NCI-H2107 (cell line): ENCODE data around the gene TCIRG1.

Experiments
- DNase-seq: peaks from one replicate; lab custom pipeline; 2025; lab: John Stamatoyannopoulos, UW

TCIRG1 gene

DNA sequence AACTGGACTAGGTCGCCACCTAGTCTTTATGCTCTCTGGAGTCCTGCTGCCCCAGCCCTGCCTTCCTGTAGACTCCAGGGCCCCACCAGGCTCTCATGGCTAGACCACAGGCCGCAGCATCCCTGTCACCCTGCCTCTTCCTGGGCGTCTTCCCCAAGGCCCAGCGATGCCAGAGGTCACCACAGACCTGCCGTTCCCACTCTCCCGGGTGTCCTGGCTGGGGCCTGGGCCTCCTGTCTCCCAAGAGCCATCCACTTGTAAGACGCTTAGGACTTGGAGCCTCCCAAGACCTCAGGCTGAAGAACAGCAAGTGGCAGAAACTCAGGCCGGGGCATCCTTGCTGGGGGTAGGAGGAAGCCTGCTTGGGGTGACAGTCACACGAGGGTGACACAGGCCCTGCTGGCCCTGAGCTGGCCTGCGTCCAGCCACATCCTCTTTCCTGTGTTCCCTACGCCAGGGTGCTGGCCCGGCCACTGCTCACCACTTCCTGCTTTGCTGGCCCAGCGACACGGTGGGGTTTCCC lies 2.0 kb upstream of the TCIRG1 start:
- no peak for DNase-seq

DNA sequence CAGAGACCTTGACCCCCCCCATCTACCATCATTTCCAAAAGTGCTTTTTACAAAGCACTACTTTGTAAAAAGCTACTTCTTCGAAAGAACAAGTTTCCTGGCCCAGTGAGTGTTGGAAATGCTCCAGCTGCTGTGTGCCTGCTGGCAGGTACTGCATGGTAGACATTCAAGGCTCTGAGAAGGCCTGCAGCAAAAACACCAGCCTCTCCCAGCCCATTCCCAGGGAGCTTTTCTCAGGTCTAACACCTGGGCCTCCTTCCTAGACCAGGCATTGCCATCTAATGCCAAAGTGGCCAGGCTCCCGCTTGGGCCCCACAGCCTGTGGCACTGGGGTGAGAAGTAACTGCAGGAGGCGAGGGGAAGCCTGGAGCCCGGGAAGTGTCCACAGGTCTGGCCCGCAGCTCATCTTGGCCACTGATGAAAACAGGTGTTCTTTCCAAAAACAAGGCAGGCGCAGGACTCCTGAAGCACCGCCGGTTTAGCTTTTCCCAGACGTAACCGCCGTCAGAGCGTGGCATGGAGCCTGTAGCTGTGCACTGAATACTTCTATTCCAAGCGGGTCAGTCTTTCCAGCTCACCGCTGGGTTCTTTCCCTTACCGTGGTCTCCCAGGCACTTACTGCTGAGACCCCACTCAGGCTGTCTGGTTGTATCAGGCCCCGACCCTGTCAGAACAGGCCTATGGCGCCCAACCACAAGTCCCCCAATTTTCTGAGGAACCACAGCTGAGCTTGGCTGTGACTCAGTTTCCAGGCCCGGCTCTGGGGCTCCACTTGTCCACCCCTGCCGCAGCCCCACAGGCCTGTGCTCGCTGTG lies 1.2 kb upstream of the TCIRG1 start:
- no peak for DNase-seq

DNA sequence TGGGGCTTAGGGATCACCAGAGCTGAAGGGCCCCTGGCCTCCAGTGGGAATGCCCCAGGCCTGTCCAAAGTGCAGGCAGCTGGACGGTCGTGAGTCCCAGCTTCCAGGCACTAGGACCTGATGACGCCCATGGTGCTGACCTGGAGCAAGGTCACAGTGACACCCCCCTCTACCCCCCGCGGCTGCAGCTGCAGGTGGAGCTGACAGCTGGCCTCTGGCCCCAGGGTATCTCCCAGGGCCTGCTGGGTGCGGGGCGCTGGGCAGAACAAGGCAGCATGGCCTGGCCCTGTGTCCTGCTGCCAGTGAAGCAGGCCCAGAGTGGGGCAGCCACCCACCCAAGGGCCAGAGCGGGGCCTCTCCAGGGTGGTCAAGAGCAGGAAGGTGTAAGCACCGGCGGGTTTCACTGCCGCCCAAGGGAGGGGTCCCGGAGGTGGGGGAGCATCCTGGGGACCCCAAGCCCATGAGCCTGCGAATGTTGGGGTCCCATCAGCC lies 553 bp upstream of the TCIRG1 start:
- no peak for DNase-seq

DNA sequence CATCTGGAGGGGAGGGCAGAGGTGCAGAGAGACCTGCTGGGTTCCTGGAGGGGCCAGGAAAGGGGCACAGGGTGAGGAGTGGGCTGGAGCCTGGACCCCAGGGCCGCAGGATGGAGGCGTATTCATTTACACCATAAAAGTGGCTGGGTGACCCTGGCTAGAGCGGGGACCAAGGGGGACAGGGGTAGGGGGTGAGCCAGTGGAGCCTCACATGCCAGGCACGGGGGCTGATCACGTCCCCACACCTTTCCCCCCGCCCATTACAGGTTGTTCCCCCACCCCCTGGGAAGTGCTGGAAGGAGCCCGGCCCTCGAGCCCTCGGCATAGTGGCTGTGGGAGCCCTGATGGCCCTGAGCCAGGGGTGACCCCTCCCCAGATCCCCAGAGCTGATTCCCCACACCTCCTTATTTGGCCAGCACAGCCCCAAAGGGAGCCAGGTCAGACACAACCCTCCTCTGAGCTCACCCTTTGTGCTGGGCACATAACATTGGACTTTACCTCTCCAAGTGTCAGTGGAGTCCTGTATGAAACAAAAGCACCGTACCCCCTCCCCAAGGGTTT lies 781 bp downstream of the TCIRG1 start:
- no peak for DNase-seq

DNA sequence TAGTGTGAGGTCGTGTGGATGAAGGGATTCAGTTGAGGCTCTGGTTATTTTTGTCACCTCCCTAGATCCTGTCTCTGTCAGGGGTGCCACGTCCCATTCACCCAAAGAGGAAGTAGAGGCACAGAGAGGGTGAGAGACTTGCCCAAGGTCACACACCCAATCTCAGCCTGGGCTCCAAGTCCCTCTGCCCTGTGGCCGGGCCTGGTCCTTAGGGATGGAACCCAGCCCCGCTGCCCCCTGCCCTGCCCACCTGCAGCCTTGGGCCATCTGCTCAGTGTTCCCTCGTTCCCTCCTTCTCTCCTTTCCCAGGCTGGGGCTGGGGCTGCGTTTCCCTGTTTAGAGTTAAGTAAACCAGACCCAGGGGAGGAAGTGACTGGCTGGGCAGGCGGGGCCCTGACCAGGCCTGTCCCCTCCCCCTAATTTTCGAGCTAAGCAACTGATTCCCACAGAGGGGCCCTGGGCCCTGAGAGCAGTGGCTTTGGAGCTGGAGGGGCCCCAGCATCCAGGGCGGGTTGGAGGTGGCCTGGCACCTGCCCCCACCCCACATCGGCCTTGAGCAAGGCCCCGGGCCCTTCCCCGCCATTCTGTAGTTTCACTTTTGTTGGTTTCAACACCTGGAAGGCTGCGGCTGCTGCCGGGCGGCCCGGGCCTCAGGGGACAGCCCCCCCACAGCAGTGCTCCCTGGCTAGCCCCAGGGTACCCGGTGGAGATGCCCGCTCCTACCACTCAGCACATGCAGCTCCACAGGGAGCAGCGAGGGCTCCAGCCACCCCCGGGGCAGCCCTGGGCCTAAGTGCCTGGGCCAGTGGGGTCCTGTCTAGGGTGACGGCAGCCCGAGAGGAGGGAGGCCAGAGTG lies 1.5 kb downstream of the TCIRG1 start:
- DNase-seq, result peak; percentile 15

DNA sequence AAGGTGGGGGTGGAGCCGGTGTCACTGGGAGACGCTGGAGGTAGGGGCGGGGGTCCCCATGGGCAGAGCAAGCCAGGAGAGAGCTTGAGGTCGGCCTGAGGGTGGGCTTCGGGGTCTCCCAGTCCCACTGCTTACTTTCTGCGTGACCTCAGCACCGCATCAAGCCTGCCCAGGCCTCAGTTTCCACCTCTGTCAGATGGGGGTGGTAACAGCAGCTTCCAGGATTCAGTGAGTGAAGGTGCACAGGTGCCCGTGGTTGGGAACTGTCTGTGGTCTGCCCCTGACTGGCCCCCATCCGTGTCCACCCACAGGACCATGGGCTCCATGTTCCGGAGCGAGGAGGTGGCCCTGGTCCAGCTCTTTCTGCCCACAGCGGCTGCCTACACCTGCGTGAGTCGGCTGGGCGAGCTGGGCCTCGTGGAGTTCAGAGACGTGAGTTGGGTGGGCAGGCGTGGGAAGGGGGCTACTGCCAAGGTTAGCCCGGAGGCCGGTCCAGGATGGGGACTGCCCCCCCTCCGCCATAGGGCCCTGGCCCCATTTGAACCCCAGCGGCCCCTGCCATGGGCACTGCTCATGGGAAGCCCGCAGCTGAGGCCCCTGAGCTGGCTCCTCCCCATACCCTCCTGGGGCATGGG lies 2.2 kb downstream of the TCIRG1 start:
- DNase-seq, result no peak

DNA sequence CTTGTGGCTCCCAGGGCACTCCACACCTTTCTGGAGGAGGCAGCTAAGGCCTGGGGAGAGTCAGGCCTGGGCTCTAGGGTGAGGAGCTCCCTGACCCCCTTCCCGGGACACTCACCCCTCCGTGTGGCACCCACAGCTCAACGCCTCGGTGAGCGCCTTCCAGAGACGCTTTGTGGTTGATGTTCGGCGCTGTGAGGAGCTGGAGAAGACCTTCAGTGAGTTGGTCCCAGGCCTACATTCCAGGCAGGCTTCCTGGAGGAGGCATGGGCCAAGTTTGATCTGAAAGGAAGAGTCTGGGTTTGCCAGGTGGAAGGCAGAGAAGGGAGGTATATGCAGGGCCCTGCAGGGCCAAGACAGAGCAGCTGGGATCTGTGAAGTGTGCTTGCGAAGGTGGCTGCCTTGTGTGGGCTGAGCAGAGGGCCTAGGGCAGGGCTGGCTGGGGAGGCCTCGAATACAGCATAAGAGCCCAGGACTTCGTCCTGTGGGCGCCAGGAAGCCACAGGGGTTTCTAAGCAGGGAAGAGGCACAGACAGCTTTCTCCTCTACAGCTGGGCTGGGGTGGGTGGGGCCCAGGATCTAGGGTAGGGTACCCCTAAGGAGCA lies 2.9 kb downstream of the TCIRG1 start:
- no peak for DNase-seq

DNA sequence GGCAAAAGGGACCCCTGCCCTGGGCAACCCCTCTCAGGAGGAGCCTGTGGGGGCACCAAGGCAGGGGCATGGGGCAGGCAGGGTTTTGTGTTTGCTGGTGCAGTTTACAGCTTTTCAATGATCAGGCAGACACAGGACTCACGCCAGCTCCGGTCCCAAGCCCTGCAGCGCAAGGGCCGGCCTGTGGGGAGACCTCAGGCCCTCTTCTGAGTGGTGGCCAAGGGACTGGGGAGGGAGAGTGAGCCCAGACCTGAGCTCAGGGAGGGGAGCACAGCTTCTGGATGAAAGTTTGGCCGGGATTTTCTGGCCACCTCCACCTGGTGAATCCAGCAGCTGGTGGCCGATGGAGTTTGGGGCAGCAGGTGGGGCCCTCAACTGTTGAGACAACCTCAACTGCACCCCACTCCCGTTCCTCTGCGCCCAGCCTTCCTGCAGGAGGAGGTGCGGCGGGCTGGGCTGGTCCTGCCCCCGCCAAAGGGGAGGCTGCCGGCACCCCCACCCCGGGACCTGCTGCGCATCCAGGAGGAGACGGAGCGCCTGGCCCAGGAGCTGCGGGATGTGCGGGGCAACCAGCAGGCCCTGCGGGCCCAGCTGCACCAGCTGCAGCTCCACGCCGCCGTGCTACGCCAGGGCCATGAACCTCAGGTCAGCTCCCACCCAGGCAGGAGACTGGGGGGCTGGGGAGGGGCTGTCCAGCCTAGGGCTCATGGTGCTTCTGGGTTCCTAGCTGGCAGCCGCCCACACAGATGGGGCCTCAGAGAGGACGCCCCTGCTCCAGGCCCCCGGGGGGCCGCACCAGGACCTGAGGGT lies 3.6 kb downstream of the TCIRG1 start:
- no peak for DNase-seq

DNA sequence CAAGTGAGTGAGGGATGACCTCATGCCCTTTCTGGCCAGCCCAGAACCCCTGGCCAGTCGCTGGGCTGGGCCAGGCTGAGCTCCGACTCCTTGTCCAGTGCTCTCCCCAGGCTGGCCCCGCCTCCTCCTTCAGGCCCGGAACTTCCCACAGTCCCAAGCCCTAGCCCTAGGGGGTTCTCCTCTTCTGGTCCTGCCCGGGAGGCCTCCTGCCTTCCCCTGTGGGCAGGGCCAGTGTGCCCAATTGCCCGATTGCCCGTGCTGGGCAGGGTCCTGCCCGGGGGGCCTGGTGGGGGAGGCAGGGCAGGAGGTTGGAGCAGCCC lies 4.2 kb downstream of the TCIRG1 start:
- DNase-seq, result no peak

DNA sequence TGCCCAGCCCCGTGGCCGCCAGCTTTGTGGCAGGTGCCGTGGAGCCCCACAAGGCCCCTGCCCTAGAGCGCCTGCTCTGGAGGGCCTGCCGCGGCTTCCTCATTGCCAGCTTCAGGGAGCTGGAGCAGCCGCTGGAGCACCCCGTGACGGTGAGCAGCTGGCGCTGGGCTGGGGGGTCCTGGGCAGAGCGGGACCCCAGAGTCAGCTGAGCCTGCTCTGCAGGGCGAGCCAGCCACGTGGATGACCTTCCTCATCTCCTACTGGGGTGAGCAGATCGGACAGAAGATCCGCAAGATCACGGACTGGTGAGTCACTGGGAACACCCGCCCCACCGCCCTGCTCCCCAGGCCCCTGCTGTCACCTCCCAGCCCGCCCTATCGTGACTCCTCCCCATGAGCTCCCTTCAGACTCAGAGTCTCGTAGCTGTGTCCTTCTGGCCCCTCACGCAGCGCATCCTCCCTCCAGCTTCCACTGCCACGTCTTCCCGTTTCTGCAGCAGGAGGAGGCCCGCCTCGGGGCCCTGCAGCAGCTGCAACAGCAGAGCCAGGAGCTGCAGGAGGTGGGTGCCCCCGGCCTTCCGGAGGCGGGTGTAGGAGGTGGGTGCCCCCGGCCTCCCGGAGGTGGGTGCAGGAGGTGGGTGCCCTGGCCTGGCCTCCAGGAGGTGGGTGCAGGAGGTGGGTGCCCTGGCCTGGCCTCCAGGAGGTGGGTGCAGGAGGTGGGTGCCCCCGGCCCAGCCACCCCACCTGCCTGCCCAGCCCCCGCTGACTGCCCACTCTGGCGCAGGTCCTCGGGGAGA lies 4.7 kb downstream of the TCIRG1 start:
- peak; percentile 62 for DNase-seq

DNA sequence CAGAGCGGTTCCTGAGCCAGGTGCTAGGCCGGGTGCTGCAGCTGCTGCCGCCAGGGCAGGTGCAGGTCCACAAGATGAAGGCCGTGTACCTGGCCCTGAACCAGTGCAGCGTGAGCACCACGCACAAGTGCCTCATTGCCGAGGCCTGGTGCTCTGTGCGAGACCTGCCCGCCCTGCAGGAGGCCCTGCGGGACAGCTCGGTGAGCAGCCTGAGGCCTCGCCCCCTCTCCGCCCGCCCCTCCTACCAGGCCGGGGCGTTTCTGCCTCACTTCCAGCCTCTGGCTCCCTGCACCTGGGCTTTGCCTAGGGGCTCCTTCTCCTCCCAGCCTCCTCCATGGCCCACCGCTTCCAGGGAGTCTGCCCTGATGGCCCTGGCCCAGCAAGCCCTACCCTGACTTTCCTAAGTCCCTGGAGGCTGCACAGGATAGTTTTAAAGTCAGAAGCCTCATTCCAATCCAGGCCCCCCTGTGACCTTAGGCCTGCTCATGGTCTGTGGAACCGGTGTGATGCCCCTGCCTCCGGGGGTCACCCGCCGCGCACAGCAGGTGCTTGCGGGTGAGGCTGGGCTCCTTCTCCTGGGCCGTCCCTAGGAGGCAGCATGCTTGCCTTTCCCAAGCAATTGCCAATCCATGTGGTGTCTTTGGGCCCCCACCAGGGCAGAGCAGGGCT lies 5.5 kb downstream of the TCIRG1 start:
- peak; percentile 46 for DNase-seq

DNA sequence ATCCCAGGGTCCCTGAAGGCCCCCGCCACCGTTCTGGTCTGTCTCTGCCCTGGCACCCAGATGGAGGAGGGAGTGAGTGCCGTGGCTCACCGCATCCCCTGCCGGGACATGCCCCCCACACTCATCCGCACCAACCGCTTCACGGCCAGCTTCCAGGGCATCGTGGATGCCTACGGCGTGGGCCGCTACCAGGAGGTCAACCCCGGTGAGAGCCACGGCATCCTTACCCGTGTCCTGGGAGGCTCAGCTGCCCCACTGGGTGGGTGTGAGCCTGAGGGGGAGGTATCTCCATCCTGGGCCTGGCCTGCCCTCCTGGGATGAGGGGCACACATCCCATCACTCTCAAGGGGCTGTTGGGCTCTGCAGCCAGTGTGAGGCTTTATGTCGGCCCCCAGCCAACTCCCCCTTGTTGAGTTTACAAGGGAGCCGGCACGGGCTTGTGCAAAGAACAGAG lies 6.1 kb downstream of the TCIRG1 start:
- no peak for DNase-seq

DNA sequence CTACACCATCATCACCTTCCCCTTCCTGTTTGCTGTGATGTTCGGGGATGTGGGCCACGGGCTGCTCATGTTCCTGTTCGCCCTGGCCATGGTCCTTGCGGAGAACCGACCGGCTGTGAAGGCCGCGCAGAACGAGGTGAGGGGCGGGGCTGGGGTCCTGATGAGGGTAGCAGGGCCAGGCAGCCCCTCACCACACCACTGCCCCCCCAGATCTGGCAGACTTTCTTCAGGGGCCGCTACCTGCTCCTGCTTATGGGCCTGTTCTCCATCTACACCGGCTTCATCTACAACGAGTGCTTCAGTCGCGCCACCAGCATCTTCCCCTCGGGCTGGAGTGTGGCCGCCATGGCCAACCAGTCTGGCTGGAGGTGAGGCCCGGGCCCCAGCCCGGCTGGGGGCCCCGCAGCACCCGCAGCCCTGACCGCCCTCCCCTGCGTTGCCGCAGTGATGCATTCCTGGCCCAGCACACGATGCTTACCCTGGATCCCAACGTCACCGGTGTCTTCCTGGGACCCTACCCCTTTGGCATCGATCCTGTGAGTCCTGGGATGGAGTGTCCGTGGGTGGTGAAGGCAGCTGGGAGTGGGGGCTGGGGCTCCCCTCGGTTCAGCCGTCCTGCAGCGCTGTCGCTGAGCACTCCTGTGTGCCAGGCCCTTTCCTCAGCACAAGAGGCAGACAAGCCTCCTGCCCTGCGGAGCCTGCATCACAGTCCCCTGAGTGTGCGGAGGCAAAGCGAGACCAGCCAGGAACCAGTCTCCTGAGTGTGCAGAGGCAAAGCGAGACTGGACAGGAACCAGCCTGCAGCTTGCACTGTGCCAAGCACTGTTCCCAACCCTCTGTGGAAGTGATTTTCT lies 8.8 kb downstream of the TCIRG1 start:
- DNase-seq, result no peak

DNA sequence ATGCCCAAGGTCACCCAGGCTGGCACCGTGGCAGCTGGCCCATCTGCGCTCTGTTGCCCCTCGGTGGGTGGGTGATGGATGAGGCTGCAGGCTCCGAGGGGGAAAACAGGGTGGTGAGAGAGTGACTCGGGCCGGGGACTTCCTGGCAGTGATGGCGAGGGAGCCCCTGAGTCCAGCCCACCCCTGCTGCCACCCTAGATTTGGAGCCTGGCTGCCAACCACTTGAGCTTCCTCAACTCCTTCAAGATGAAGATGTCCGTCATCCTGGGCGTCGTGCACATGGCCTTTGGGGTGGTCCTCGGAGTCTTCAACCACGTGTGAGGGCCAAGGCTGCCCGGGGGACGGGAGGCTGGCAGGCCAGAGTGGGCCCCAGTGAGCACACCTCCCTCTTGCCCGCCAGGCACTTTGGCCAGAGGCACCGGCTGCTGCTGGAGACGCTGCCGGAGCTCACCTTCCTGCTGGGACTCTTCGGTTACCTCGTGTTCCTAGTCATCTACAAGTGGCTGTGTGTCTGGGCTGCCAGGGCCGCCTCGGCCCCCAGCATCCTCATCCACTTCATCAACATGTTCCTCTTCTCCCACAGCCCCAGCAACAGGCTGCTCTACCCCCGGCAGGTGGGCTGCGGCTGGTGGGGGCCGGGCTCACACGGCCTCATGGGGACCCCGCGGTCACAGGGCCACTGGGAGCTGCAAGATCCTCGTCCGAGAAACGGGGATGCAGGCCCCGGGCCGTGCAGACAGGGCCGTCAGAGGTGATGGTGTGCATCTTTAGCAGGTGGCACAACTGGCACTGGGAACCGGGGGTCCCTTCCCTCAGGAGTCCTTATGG lies 10.1 kb downstream of the TCIRG1 start:
- no peak for DNase-seq

DNA sequence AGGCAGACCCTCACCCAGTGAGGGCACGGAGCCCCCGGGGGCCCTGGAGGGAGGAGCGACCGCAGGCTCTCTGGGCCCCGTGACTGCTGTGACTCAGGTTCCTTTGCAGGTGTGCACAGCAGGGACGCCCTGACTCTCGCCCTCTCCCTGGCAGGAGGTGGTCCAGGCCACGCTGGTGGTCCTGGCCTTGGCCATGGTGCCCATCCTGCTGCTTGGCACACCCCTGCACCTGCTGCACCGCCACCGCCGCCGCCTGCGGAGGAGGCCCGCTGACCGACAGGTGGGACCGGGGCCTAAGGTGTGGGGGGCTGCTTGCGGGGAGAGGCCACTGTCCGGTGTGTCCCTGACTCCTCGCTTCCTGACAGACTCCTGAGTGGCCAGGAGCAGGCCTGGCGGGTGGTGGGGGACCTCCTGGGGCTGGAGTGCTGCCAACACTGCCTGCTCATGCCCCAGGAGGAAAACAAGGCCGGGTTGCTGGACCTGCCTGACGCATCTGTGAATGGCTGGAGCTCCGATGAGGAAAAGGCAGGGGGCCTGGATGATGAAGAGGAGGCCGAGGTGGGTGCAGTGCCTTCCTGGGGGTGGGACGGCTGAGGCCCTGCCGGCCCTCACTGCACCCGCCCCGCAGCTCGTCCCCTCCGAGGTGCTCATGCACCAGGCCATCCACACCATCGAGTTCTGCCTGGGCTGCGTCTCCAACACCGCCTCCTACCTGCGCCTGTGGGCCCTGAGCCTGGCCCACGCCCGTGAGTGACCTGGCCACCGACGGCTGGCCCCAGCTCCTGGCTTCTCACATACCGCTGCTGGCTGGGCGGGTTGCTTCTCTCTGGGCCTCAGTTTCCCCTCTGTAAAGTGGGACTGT lies 10.9 kb downstream of the TCIRG1 start:
- no peak for DNase-seq

DNA sequence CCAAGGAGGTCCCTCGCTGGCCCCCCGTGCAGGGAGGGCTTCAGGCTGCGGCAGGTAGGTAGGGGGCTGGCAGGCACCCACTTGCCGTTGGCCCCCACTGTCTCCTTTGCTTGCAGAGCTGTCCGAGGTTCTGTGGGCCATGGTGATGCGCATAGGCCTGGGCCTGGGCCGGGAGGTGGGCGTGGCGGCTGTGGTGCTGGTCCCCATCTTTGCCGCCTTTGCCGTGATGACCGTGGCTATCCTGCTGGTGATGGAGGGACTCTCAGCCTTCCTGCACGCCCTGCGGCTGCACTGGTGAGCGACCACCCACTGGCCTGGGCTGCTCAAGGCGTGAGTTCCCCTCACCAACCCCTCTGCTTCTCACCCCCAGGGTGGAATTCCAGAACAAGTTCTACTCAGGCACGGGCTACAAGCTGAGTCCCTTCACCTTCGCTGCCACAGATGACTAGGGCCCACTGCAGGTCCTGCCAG lies 11.6 kb downstream of the TCIRG1 start:
- DNase-seq, result no peak
